ENCODE data around the gene FRMPD1.

- TF ChIP-seq POLR2A (IDR thresholded peaks at IDR 0.05) (no peak), CTCF (IDR thresholded peaks at IDR 0.05) (no peak), EP300 (IDR thresholded peaks at IDR 0.05) (no peak)
Observed at GRCh38 chr9:37652261-37652660, 1.5 kb downstream of the FRMPD1 start.

Data from ovary (tissue), 3 donors.